IMR-90 (cell line): Measurements from ENCODE around the gene SPTBN5. TPM values are rescaled to one million over a fixed set of nuclear protein-coding genes. Genes with fewer than 3 reads are reported as not detected.

Experiments used
- ATAC-seq: fragments of 200-7000 bp; cut with Tn5 transposase; 2 replicates; pipeline ENCODE4 v1.9.1; 2020; ENCODE audit warnings: low read depth, mild to moderate bottlenecking, moderate library complexity
- BruUV-seq: library from RNA; stranded (reverse); fragments of 400-500 nt; replicated peaks from 2 replicates; lab custom pipeline; 2021; lab: Mats Ljungman, UMichigan
- CTCF ChIA-PET: fragments of 300-600 bp; formaldehyde crosslinking; extraction: SDS; loops from one replicate; lab custom pipeline; 2021; ENCODE audit warnings: antibody characterized with exemption; lab: Yijun Ruan, JAX
- POLR2A ChIA-PET: fragments of 300-600 bp; sonication (Branson Sonifier 250); formaldehyde crosslinking; loops from one replicate; lab custom pipeline; 2022; ENCODE audit warnings: antibody characterized with exemption; ENCODE audit not compliant: unreplicated experiment; lab: Charles Lee
- DNase-seq: peaks from one replicate; pipeline ENCODE4 v3.0.0; 2013
- H2AFZ ChIP-seq: replicated peaks from 2 replicates; pipeline ENCODE3; 2013; ENCODE audit warnings: low read length, mild to moderate bottlenecking; ENCODE audit not compliant: poor library complexity
- H2AK5ac ChIP-seq: 2 replicates; pipeline ENCODE4 v1.6.1; 2013; ENCODE audit warnings: low read depth, low read length, inconsistent platforms
- H2AK9ac ChIP-seq: replicated peaks from 2 replicates; pipeline ENCODE3; 2013; ENCODE audit warnings: mild to moderate bottlenecking, low read depth, low read length, moderate library complexity; ENCODE audit not compliant: poor library complexity
- H2BK120ac ChIP-seq: 2 replicates; pipeline ENCODE4 v1.6.1; 2013; ENCODE audit warnings: low read depth, low read length, inconsistent platforms
- H2BK15ac ChIP-seq: 3 replicates; pipeline ENCODE4 v1.6.1; 2013; ENCODE audit warnings: low read depth, low read length, inconsistent platforms
- H2BK20ac ChIP-seq: 2 replicates; pipeline ENCODE4 v1.6.1; 2013; ENCODE audit warnings: low read depth, mild to moderate bottlenecking, inconsistent platforms, low read length, moderate library complexity
- H2BK5ac ChIP-seq: 2 replicates; pipeline ENCODE4 v1.6.1; 2013; ENCODE audit warnings: mild to moderate bottlenecking, low read depth, low read length, inconsistent platforms; ENCODE audit not compliant: poor library complexity, severe bottlenecking
- H3K14ac ChIP-seq: replicated peaks from 2 replicates; pipeline ENCODE4 v1.6.1; 2013; ENCODE audit warnings: low read depth, low read length, inconsistent platforms
- H3K18ac ChIP-seq: 2 replicates; pipeline ENCODE4 v1.6.1; 2013; ENCODE audit warnings: low read depth, low read length, control low read depth
- H3K23ac ChIP-seq: 2 replicates; pipeline ENCODE4 v1.6.1; 2013; ENCODE audit warnings: low read depth, low read length, inconsistent platforms
- H3K27ac ChIP-seq: 2 replicates; pipeline ENCODE4 v1.5.1; 2013; ENCODE audit warnings: mild to moderate bottlenecking, control low read depth, low read length; ENCODE audit not compliant: insufficient read depth
- H3K27me3 ChIP-seq: 2 replicates; pipeline ENCODE4 v1.6.1; 2013; ENCODE audit warnings: low read length; ENCODE audit not compliant: control insufficient read depth, insufficient read depth
- H3K36me3 ChIP-seq: 2 replicates; pipeline ENCODE4 v1.6.1; 2013; ENCODE audit warnings: low read length, mixed read lengths; ENCODE audit not compliant: control insufficient read depth, insufficient read depth
- H3K4ac ChIP-seq: 2 replicates; pipeline ENCODE4 v1.6.1; 2013; ENCODE audit warnings: low read depth, low read length, inconsistent platforms
- H3K4me1 ChIP-seq: 2 replicates; pipeline ENCODE4 v1.6.1; 2013; ENCODE audit warnings: low read length, mixed read lengths; ENCODE audit not compliant: control insufficient read depth, insufficient read depth
- H3K4me2 ChIP-seq: 2 replicates; pipeline ENCODE4 v1.6.1; 2013; ENCODE audit warnings: low read depth, mild to moderate bottlenecking, control low read depth, low read length, moderate library complexity
- H3K4me3 ChIP-seq: 2 replicates; pipeline ENCODE4 v1.5.1; 2013; ENCODE audit warnings: low read depth, mild to moderate bottlenecking, control low read depth, low read length, moderate library complexity; ENCODE audit not compliant: insufficient read depth
- H3K56ac ChIP-seq: 2 replicates; pipeline ENCODE4 v1.6.1; 2013; ENCODE audit warnings: low read length, inconsistent platforms; ENCODE audit not compliant: insufficient read depth; ENCODE audit errors: extremely low read depth
- H3K79me1 ChIP-seq, 2 experiments: 2 replicates each; pipeline ENCODE4 v1.6.1; 2013; ENCODE audit warnings: low read length in 2 of 2, inconsistent platforms in 1 of 2, low read depth in 1 of 2
- H3K9ac ChIP-seq: 2 replicates; pipeline ENCODE4 v1.6.1; 2013; ENCODE audit warnings: low read depth, low read length, control low read depth
- H3K9me1 ChIP-seq: 2 replicates; pipeline ENCODE4 v1.6.1; 2013; ENCODE audit warnings: low read length, inconsistent platforms; ENCODE audit not compliant: insufficient read depth
- H3K9me3 ChIP-seq: 2 replicates; pipeline ENCODE4 v1.6.1; 2013; ENCODE audit warnings: low read length; ENCODE audit not compliant: control insufficient read depth, insufficient read depth
- H4K20me1 ChIP-seq: 2 replicates; pipeline ENCODE4 v1.6.1; 2013; ENCODE audit warnings: low read length, inconsistent platforms; ENCODE audit not compliant: insufficient read depth
- H4K5ac ChIP-seq: 2 replicates; pipeline ENCODE4 v1.6.1; 2013; ENCODE audit warnings: mild to moderate bottlenecking, low read depth, low read length, control low read depth
- H4K8ac ChIP-seq, 2 experiments: 2 replicates each; pipeline ENCODE4 v1.6.1; 2013; ENCODE audit warnings: low read depth in 2 of 2, low read length in 2 of 2, control low read depth in 1 of 2, inconsistent platforms in 1 of 2
- H4K91ac ChIP-seq: 2 replicates; pipeline ENCODE4 v1.6.1; 2013; ENCODE audit warnings: low read depth, low read length, inconsistent platforms; ENCODE audit not compliant: insufficient read depth
- SMC3 ChIP-seq: fragments of 150-350 bp; IDR thresholded peaks from 2 replicates; pipeline ENCODE4 v1.6.1; 2016; ENCODE audit warnings: low read depth, mild to moderate bottlenecking, antibody characterized with exemption, low read length, moderate library complexity
- WGBS, 2 experiments: methylation state at CpG; one replicate each; pipeline versions ENCODE4 v1.1.5 to v1.1.7; 2013; ENCODE audit warnings: missing lambda C conversion rate in 2 of 2; ENCODE audit not compliant: insufficient read length in 1 of 2; ENCODE audit errors: extremely low coverage in 2 of 2; 5-methylcytosine and 5-hydroxymethylcytosine counted together
- dilution Hi-C: fragments of 300-500 bp; cut with HindIII; formaldehyde crosslinking; loops from one replicate; pipeline ENCODE4 v1.14.3; 2018; ENCODE audit warnings: low sequenced_read_pairs; ENCODE audit not compliant: unreplicated experiment
- in situ Hi-C: fragments of 300-500 bp; cut with MboI; formaldehyde crosslinking; loops from 3 replicates; pipeline ENCODE4 v1.14.3; 2019; ENCODE audit warnings: low sequenced_read_pairs, inconsistent platforms, mixed read lengths
- intact Hi-C: fragments of 100-400 bp; cut with micrococcal nuclease; formaldehyde crosslinking; loops from 2 replicates; pipeline ENCODE4 v1.10.0; 2022
- polyA plus RNA-seq, 3 experiments: library from polyadenylated mRNA; depleted of rRNA; stranded (reverse); fragments of >200 nt; gene quantifications; 2 replicates each; pipeline ENCODE4 v1.2.3, GENCODE V29; 2012; ENCODE audit warnings: low replicate concordance in 1 of 3
- total RNA-seq: library from RNA; depleted of rRNA; stranded (reverse); fragments of >200 nt; gene quantifications from 2 replicates; pipeline ENCODE4 v1.2.3, GENCODE V29; 2012

Gene SPTBN5
- total and polyA plus RNA-seq, 2 of the 4 experiments (the other 2 are of a cell fraction) = under 0.01 to 0.38 TPM

DNA sequence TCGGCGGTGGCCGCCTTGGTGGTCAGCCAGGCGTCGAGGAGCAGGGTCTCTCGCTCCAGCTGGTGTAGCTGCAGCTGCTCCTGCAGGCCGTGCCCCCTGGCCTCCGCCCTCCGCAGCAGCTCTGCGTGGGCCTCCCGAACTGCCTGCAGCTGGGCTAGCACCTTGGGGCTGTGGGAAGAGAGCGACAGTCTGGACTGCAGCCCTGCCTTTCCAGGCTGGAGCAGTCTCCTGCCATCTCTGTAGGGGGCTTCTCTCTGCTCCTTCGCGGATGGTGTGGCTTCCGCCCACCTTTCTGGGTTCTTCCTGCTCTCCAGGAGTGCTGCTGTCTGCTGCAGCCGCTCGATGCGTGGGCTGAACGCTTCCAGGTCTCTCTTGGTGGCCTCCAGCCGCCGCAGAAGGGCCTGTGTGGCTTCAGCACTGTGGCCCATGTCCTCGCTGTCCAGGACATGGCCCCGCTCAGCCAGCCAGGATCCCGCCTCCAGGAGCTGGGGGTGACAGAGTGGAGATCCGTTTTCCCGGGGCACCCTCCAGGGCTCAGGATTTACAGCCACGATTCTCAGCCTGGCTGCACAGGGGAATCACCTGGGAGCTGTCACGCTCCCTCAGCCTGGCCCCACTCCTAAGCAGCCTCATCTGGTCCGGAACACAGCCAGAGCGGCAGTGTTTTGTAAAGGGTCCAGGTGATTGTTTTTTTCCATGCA lies 38.4 kb downstream of the SPTBN5 start:
- intact Hi-C loops = no loop called here
- Histone ChIP-seq H2BK5ac (no peak overlapping the region), H4K5ac (no peak overlapping the region), H2AFZ (no peak overlapping the region), H3K4me2 (no peak overlapping the region), H3K27me3 (peaks cover 29% of the 10 kb centered on the region), H4K8ac (no peak overlapping the region), H3K4me1 (no peaks in the 10 kb centered on the region), H4K20me1 (no peaks in the 10 kb centered on the region), H3K4ac (no peak overlapping the region), H3K18ac (no peak overlapping the region), H2AK9ac (no peak overlapping the region), H3K4me3 (no peak overlapping the region), H3K56ac (no peak overlapping the region), H2BK15ac (no peak overlapping the region), H4K91ac (no peak overlapping the region), H2BK20ac (no peak overlapping the region), H3K9me3 (no peaks in the 10 kb centered on the region), H3K27ac (no peak overlapping the region), H3K14ac (no peak overlapping the region), H3K9ac (no peak overlapping the region), H2AK5ac (no peak overlapping the region), H3K36me3 (no peaks in the 10 kb centered on the region), H2BK120ac (no peak overlapping the region), H3K23ac (no peak overlapping the region), H3K79me1 (no peaks in the 10 kb centered on the region), H3K9me1 (no peaks in the 10 kb centered on the region)
- no TSS peak for BruUV-seq
- 55% methylated on average over 16 of the region's 30 CpGs; no CpG with 5 or more reads in 1 of the 2 experiments for WGBS, 2 experiments
- no peak for TF ChIP-seq SMC3
- CTCF ChIA-PET = no interaction called here
- in situ Hi-C loops = no loop called here
- POLR2A ChIA-PET = no interaction called here
- dilution Hi-C loops = no loop called here
- no peak for DNase-seq
- ATAC-seq = no peak
